HG03342 (cell line): ENCODE data around the gene NUPR1.
"Not testable (repeated sequence)": the region's sequence is repeated elsewhere in the genome, so short reads cannot be mapped to it uniquely, and the experiment has no call there.

Experiments used
- ATAC-seq: cut with Tn5 transposase; IDR thresholded peaks from one replicate; pipeline ENCODE4 v1.9.1; 2021; ENCODE audit warnings: mild to moderate bottlenecking, moderate library complexity; ENCODE audit not compliant: unreplicated experiment

The NUPR1 gene

DNA sequence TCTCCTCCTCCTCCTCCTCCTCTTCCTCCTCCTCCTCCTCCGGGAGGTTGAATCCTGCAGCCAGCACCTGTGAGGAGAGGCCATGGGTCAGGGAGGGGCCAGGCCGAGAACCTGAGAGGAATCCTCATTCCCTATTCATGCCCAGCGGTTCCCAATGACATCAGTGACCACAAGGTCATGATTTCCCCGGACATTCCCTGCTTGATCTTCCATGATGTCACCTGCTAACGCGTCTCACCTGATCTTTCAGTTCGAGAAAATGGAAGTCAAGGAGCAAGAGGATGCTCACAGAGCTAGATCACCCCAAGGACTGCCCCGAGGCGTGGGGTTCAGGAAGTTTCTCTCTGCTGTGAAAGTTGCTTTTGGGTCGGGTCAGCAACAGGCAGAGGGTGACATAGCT is 38.9 kb downstream of the NUPR1 start:
- no peak for ATAC-seq

DNA sequence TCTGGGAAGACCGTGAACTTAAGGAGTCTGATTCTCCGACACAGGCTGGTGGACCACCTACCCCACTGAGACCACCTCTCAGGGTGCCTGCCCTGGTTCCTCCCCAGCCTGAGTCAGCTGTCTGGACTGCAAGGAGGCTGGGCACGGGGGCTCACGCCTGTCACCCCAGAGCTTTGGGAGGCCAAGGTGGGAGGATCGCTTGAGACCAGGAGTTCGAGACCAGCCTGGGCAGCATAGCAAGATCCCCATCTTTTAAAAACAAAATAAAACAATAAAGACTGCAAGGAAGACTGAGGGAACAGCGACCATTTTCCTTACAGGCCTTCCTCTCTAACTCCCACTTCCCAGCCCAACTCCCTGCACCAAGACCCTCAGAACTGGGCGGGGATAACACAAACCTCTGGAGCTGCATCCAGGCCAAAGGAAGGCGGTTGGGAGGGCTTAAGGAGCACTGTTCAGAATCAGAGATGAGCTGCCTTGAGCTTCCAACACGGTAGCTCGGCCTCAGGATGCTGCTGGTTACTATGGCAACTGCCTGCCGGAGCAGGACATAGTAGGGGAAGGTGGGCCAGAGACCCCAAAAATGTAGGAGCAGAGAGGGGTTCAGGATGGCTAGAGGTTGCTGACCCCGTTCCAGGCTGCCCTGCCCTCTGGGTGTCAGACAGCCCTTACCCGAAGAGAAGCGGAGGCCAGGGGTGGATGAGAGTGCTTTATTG is 40.0 kb downstream of the NUPR1 start:
- no peak for ATAC-seq

DNA sequence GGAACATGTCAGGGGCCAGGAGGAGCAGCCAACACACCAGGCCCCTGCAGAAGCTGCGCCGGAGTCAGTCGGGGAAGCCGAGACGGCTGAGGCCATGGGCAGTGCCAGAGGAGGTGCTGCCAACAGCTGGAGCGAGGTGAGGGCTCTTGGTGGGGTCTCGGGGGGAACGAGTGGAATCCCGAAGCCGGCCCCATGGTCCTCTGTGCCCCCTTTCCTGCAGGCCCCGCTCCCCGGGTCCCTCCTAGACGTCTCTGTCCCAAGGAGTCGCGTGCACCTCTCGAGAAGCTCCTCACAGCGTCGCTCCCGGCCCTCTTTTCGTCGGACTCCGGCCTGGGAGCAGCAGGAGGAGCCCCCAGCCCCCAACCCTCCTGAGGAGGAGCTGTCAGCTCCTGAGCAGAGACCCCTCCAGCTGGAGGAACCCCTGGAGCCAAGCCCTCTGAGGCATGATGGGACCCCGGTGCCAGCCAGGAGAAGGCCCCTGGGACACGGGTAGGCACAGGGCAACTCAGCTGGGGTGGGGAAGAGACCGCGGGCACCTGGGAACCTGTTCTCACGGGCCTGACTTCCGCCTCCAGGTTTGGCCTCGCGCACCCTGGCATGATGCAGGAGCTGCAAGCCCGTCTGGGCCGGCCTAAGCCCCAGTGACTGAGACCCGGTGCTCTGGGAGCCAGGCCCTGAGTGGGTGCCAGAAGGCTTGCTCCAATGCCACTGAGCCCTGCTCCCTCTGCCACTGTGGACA is 40.7 kb downstream of the NUPR1 start:
- no peak for ATAC-seq

DNA sequence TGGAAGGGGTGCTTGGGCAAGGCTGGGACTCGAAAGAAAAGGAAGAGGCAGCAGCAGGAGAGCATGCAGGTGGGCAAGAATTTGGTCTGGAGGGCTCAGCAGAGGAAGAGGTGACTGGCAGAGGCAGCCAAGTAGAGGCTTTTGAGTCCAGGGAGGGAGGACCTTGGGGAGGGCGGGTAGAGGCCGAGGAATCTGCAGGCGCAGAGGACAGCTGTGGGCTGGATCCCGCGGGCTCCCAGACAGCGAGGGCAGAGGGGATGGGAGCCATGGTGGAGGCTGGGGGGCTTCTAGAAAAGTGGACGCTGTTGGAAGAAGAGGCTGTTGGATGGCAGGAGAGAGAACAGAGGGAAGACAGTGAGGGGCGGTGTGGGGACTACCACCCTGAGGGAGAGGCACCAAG is 41.4 kb downstream of the NUPR1 start:
- ATAC-seq = no peak

DNA sequence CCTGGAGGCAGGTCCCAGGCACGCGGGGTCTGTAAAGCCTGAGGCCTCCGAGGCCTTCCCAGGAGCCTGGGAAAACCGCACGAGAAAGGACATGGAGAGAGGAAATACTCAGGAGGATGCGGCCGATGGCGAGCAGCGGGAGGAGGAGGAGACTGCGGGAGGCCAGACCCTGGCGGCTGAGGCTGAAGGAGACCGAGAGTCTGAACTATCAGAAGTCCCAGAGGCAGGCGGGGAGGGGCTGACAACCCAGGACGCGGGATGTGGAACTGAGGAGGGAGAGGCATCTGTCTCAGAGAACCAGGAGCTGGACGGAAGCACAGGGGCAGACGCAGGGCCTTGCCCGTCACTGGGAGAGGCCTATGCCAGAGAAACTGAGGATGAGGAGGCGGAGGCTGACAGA is 41.9 kb downstream of the NUPR1 start:
- no peak for ATAC-seq

DNA sequence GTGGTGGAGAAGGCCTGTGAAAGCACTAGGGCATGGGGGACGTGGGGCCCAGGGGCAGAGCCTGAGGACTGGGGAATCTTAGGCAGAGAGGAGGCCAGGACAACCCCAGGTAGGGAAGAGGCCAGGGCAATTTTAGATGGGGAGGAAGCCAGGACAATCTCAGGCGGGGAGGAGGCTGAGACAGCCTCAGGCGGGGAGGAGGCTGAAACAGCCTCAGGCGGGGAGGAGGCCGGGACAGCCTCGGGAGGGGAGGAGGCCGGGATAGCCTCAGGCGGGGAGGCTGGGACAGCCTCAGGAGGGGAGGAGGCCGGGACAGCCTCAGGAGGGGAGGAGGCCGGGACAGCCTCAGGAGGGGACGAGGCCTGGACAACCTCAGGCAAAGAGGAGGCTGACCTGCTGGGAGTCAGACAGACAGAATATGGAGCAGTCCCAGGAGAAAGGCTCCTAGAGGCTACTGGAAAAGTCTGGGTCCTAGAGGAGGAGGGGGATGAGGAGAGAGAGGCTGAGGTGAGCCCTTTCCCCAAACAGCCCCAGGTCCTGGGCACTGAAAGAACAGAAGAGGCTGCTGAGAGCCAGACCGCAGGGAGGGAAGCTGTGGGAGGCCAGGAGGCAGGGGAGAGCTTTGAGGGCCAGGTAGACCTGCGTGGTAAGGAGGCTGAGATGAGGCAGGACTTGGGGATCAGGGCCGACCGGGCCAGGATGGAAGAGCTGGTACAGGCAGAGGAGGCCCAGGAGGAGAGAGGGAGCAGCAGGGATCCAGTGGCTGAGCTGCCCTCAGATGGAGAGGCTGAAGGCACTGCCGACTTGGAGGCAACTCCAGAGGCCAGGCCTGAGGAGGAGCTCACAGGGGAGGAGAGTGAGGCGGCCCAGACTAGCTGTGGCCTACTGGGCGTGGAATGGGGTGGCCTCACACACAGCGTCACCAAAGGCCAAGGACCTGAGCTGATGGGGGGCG is 42.7 kb downstream of the NUPR1 start:
- ATAC-seq = no peak

DNA sequence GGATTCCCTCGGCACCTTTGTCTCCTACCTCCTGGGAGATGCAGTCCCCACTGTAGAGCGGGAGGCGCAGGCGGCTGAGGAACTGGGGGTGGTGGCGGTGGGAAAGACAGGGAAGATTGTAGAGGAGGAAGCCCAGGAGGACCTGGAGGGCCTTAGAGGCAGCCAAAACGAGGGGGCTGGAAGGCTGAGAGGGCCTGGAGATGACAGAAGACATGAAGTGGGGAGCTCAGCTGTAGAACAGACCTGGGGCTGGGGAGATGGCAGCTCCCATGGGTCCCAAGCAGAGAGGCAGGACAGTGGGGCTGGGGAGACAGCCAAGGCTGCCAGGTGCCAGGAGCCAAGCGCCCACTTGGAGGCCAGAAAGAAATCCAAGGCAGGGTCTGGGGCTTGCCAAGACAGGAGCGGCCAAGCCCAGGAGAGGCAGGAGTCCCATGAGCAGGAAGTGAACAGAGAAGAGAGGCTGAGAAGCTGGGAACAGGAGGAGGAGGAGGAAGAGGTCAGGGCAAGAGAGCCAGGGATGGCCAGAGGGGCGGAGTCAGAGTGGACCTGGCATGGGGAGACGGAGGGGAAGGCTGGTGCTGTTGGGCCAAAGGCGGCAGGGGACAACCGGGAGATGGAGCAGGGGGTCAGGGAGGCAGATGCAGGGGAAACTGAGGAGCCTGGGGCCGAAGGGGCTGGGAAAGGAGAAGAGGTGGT is 43.5 kb downstream of the NUPR1 start:
- ATAC-seq = no peak

DNA sequence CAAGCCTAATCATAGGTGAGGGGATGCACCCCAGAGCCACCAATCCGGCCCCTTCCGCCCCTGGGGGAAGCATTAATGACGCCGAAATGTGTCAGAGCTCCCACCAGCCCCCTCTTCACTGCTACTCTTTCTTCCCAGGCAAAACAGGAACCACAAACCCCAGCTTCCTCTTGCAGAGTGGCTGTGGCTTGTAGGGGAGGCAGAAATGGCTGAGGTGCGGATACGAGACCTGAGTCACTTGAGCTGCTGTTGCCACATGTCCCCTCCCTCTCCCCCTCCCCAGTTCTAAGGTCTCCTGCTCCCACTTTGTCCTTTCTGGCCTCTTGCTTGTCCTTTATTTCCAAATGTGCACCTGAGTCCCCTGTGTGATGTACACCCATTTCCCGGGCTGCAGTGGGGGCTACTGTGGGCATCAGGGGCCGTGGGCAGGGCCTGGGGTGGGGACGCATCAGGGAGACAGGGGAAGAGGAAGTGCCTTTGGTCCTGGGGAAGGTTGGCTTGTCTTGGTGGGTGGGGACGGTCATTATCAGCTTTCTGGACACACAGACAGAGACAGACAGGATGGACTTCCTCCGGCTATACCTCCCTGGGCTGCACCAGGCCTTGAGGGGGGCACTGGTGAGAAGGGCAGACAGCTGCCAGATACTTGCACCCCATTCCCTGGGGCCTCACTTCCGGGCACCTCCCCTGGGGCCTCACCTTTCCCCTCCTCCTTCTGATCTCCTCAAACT is 44.5 kb downstream of the NUPR1 start, which contains the start of gene APOBR:
TSS of gene APOBR (plus strand) at position 523 of the 731 bp plus-strand sequence. CDS start at position 562, 39 bp downstream.
- peak; percentile 46 for ATAC-seq

DNA sequence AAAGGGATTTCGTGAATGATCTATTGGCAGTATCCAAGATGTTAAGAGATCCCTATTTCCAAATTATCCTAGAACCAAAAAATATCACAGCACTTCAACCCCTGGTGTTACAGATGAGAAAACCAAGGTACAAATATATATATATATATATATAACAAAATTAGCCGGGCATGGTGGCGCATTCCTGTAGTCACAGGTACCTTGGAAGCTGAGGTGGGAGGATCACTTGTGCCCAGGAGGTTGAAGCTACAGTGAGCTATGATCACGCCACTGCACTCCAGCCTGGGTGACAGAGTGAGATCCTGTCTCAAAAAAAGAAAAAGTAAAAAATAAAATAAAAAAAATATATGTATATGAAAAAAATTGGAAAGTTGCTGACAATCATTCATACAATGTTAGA is 46.3 kb downstream of the NUPR1 start:
- no peak for ATAC-seq

DNA sequence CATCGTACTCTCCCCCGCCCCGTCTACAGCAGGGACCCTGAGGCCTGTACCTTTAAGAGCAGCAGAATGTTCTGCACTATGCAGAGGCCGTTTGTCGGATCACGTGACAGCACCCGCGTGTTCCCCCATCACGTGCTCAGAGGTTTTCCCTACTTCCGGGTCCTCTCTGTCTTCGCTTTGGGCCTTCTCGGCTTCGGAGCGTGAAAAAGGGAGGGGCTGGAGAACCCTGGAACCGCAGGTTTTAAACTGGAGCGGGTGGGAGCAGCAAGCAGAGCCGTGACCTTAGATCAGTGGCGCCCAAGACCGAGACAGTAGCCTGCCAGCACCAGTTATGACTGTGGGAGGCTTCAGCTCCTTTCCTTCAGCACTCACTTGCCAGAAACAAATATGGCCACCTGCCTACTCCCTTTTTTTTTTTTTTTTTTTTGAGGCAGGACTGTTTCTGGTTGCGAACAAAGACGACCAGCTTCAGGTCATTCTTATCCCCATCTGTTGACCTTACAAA is 46.8 kb downstream of the NUPR1 start, which contains the start of gene CLN3:
TSS of gene CLN3 (minus strand) at position 105 of the 505 bp plus-strand sequence. CDS start 315 bp downstream, outside the sequence.
- peak; percentile 68 for ATAC-seq

DNA sequence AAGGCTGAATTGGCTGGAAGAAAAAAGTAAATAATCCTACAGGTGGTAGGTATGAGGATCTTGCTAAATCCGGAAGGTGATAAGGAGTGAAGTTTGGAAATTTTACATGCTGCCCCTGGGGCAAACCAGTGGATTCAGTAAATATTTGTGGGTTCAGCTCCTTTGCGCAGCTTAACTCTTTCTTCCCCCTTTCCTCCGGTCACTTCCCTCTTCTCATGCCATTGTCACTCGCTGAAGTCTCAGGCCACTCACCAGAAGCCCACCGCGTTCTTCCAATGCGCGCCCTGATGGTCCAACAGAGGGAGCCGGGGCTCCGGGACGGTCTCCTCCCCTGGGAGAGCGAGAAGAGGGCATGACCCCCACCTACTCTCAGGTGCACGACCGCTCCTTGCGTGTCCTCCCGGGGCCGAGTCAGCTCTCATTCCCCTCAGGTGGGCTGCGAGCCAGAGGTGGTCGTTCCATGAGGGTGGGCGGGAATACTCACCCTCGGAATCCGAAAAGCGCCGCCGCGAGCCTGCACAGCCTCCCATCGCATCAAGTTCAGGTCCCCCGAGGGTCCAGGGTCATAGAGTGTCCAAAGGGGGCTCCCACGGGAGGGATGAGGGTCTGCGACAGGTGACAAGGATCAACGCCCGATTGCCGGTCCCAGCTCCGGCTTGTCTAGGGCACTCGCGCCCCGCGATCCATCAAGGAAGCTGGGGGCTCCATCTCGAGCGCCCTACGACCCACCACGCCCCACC is 47.4 kb downstream of the NUPR1 start:
- ATAC-seq = peak; percentile 3

DNA sequence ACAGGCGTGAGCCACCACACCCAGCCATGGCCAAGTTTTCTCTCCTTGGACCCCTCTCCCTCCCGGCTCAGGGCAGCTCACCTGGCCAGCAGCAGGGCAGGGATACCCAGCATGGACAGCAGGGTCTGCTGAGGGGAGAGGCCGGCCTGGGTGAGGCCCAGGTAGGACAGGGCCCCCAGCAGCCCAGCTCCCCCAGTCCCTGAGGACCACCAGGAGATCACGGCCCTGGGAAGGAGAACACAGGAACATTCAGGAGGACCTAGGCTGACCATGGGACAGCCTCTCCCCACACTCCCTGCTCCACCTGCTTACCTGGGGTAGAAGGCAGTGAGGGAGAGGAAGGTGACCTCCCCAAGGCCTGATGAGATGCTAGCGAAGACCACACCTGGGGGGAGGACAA is 52.5 kb downstream of the NUPR1 start:
- ATAC-seq = no peak

DNA sequence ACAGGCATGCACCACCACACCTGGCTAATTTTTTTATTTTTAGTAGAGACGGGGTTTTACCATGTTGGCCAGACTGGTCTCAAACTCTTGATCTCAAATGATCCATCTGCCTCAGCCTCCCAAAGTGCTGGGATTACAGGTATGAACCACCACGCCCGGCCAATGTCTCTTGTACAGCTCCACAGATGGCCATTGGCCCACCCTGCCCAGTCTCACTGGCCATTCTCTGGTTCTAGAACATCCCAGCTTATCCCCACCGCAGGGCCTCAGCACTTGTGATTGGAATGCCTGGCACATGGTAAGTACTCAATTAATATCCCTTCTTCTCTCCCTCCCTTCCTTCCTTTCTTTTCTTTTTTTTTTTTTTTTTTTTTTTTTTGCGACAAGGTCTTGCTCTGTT is 55.4 kb downstream of the NUPR1 start:
- not testable (repeated sequence) for ATAC-seq
